Astrocyte (in vitro differentiated cells and primary cell): Measurements from ENCODE around the gene NAV1. TPM values are rescaled to one million over a fixed set of nuclear protein-coding genes. Genes with fewer than 3 reads are reported as not detected.

Experiments used
- DNase-seq: peaks from one replicate; pipeline ENCODE4 v3.0.0-alpha.2; 2010; ENCODE audit warnings: low read depth
- FAIRE-seq: peaks from 2 replicates; lab custom pipeline; 2011; peaks lifted over from hg19 to GRCh38; lab: Jason Lieb, UNC
- H2AFZ ChIP-seq: 2 replicates; pipeline ENCODE4 v1.6.0; 2012; ENCODE audit warnings: low read depth, low read length, inconsistent platforms
- H3K27ac ChIP-seq: 2 replicates; pipeline ENCODE4 v1.5.1; 2011; ENCODE audit warnings: low read depth, low read length, inconsistent platforms
- H3K27me3 ChIP-seq: 2 replicates; pipeline ENCODE4 v1.6.0; 2011; ENCODE audit warnings: low read length, inconsistent platforms; ENCODE audit not compliant: insufficient read depth
- H3K36me3 ChIP-seq: 2 replicates; pipeline ENCODE4 v1.5.1; 2011; ENCODE audit warnings: low read length, inconsistent platforms; ENCODE audit not compliant: insufficient read depth
- H3K4me1 ChIP-seq: 2 replicates; pipeline ENCODE4 v1.5.1; 2011; ENCODE audit warnings: low read length, inconsistent platforms; ENCODE audit not compliant: insufficient read depth
- H3K4me2 ChIP-seq: 2 replicates; pipeline ENCODE4 v1.6.0; 2012; ENCODE audit warnings: low read length, inconsistent platforms
- H3K4me3 ChIP-seq: 2 replicates; pipeline ENCODE4 v1.5.1; 2011; ENCODE audit warnings: low read depth, mild to moderate bottlenecking, low read length, inconsistent platforms; ENCODE audit not compliant: insufficient read depth
- H3K79me2 ChIP-seq: 2 replicates; pipeline ENCODE4 v1.6.0; 2012; ENCODE audit warnings: mild to moderate bottlenecking, low read length, inconsistent platforms; ENCODE audit not compliant: insufficient read depth
- H3K9ac ChIP-seq: 2 replicates; pipeline ENCODE4 v1.6.0; 2012; ENCODE audit warnings: mild to moderate bottlenecking, low read length, inconsistent platforms
- H3K9me3 ChIP-seq: 2 replicates; pipeline ENCODE4 v1.5.1; 2012; ENCODE audit warnings: low read depth, mild to moderate bottlenecking, low read length, inconsistent platforms; ENCODE audit not compliant: insufficient read depth
- H4K20me1 ChIP-seq: 2 replicates; pipeline ENCODE4 v1.6.0; 2012; ENCODE audit warnings: low read length, inconsistent platforms; ENCODE audit not compliant: insufficient read depth
- H3K27ac Mint-ChIP-seq: one replicate; pipeline ENCODE4 v1.8.0; 2021; ENCODE audit warnings: mild to moderate bottlenecking, mixed read lengths; ENCODE audit not compliant: unreplicated experiment
- H3K27me3 Mint-ChIP-seq: one replicate; pipeline ENCODE4 v1.8.0; 2021; ENCODE audit warnings: low read depth, mixed read lengths; ENCODE audit not compliant: unreplicated experiment
- H3K36me3 Mint-ChIP-seq: one replicate; pipeline ENCODE4 v1.8.0; 2021; ENCODE audit warnings: low read depth, mixed read lengths; ENCODE audit not compliant: unreplicated experiment
- H3K4me1 Mint-ChIP-seq: one replicate; pipeline ENCODE4 v1.8.0; 2021; ENCODE audit warnings: low read depth, mixed read lengths; ENCODE audit not compliant: unreplicated experiment
- H3K4me3 Mint-ChIP-seq: one replicate; pipeline ENCODE4 v1.8.0; 2021; ENCODE audit warnings: mild to moderate bottlenecking, moderate library complexity, mixed read lengths; ENCODE audit not compliant: unreplicated experiment
- H3K9me3 Mint-ChIP-seq: one replicate; pipeline ENCODE4 v1.8.0; 2021; ENCODE audit warnings: mild to moderate bottlenecking, mixed read lengths; ENCODE audit not compliant: unreplicated experiment
- CTCF ChIP-seq: IDR thresholded peaks from 2 replicates; pipeline ENCODE4 v1.5.1; 2011; ENCODE audit warnings: low read depth, mild to moderate bottlenecking, inconsistent platforms, low read length, moderate library complexity; ENCODE audit not compliant: insufficient read depth
- EZH2 ChIP-seq: IDR thresholded peaks from 2 replicates; pipeline ENCODE4 v1.6.1; 2012; ENCODE audit warnings: mild to moderate bottlenecking, low read length, inconsistent platforms; ENCODE audit not compliant: insufficient read depth
- total RNA-seq: library from RNA; stranded (reverse); gene quantifications from 2 replicates; pipeline ENCODE4 v1.2.1, GENCODE V29; 2021

The NAV1 gene
- total RNA-seq, 1 donor from 2014 or later: 79.7 TPM

- peak overlapping the region; percentile 93 for H3K9ac ChIP-seq
- peaks cover 9% of the 10 kb centered on the region for H3K36me3 ChIP-seq
- H3K4me2 ChIP-seq: peak overlapping the region; percentile 99
- TF ChIP-seq EZH2: no peak
- TF ChIP-seq CTCF: no peak
- H3K9me3 ChIP-seq: no peaks in the 10 kb centered on the region
- Mint-ChIP-seq H3K4me3 (peak overlapping the region; percentile 89), H3K4me1 (peaks cover 57% of the 10 kb centered on the region), H3K36me3 (peaks cover 2% of the 10 kb centered on the region), H3K27ac (peak overlapping the region; percentile 98), H3K27me3 (no peaks in the 10 kb centered on the region), H3K9me3 (no peaks in the 10 kb centered on the region)
- no peaks in the 10 kb centered on the region for H3K27me3 ChIP-seq
- H2AFZ ChIP-seq: no peak overlapping the region
- DNase-seq (peak; percentile 99), FAIRE-seq (peak; percentile 73)
- H3K4me3 ChIP-seq: peak overlapping the region; percentile 48
- peak overlapping the region; percentile 97 for H3K27ac ChIP-seq
- H3K79me2 ChIP-seq: peaks cover 90% of the 10 kb centered on the region
- peaks cover 78% of the 10 kb centered on the region for H3K4me1 ChIP-seq
- peaks cover 50% of the 10 kb centered on the region for H4K20me1 ChIP-seq
Measured at GRCh38 chr1:201503397-201504176, 35.3 kb upstream of the NAV1 start.

- peak; percentile 56 for DNase-seq
- H4K20me1 ChIP-seq: peaks cover 44% of the 10 kb centered on the region
- H3K4me1 ChIP-seq: peaks cover 80% of the 10 kb centered on the region
- H3K4me2 ChIP-seq: peak overlapping the region; percentile 99
- peak overlapping the region; percentile 98 for H3K27ac Mint-ChIP-seq
- H3K27ac ChIP-seq: peak overlapping the region; percentile 97
- peaks cover 3% of the 10 kb centered on the region for H3K36me3 ChIP-seq
- TF ChIP-seq CTCF (no peak), EZH2 (no peak)
- H3K4me3 Mint-ChIP-seq: peak overlapping the region; percentile 89
- no peaks in the 10 kb centered on the region for H3K9me3 ChIP-seq
- no peaks in the 10 kb centered on the region for H3K9me3 Mint-ChIP-seq
- H2AFZ ChIP-seq: no peak overlapping the region
- no peaks in the 10 kb centered on the region for H3K27me3 ChIP-seq
- H3K27me3 Mint-ChIP-seq: no peaks in the 10 kb centered on the region
- H3K79me2 ChIP-seq: peaks cover 84% of the 10 kb centered on the region
- H3K4me1 Mint-ChIP-seq: peaks cover 57% of the 10 kb centered on the region
- peak overlapping the region; percentile 93 for H3K9ac ChIP-seq
- FAIRE-seq: no peak
- peak overlapping the region; percentile 48 for H3K4me3 ChIP-seq
- H3K36me3 Mint-ChIP-seq: peaks cover 2% of the 10 kb centered on the region
Measured at GRCh38 chr1:201504179-201504631, 34.7 kb upstream of the NAV1 start.
